Rectal smooth muscle tissue (tissue), 1 donor: ENCODE measurements around the gene ARMC7.

Source experiments
- H3K27ac ChIP-seq: one replicate; pipeline ENCODE4 v1.7.0; 2013; ENCODE audit warnings: low read depth, low read length, inconsistent platforms
- H3K27me3 ChIP-seq: one replicate; pipeline ENCODE4 v1.7.0; 2013; ENCODE audit warnings: low read length; ENCODE audit not compliant: control insufficient read depth, insufficient read depth
- H3K36me3 ChIP-seq: one replicate; pipeline ENCODE4 v1.7.0; 2013; ENCODE audit warnings: low read length; ENCODE audit not compliant: control insufficient read depth, insufficient read depth
- H3K4me1 ChIP-seq: one replicate; pipeline ENCODE4 v1.7.0; 2013; ENCODE audit warnings: low read length; ENCODE audit not compliant: control insufficient read depth, insufficient read depth
- H3K4me3 ChIP-seq: one replicate; pipeline ENCODE4 v1.7.0; 2013; ENCODE audit warnings: low read length
- H3K9ac ChIP-seq: one replicate; pipeline ENCODE4 v1.7.0; 2013; ENCODE audit warnings: low read length

Gene ARMC7

DNA sequence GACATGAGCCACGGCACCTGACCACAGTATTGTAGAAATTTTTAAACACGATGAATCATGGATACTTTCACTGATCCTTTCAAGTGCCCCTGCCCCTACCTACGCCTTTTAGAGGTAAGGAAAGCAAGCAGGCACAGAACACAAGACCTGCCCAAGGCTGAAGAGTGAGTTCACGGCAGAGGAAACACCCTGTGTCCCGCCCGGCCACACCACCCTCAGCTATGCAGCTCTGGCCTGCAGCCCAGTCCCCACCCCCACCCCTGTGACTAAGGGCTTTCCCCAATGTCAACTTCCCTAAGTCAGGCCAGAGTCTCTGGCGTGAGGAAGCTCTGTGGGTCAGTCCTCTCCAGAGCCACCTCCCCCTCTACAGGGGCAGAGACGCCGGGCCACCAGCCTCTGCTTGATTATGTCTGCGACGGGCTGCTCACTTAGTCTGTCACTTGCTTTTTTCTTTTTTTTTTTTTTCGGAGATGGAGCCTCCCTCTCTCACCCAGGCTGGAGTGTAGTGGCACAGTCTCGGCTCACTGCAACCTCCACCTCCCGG is 13.6 kb upstream of the ARMC7 start:
- no peak overlapping the region for H3K9ac ChIP-seq
- no peak overlapping the region for H3K27ac ChIP-seq
- H3K4me3 ChIP-seq, result no peak overlapping the region
- no peaks in the 10 kb centered on the region for H3K27me3 ChIP-seq
- H3K4me1 ChIP-seq, result peaks cover under 1% of the 10 kb centered on the region
- peaks cover 14% of the 10 kb centered on the region for H3K36me3 ChIP-seq

DNA sequence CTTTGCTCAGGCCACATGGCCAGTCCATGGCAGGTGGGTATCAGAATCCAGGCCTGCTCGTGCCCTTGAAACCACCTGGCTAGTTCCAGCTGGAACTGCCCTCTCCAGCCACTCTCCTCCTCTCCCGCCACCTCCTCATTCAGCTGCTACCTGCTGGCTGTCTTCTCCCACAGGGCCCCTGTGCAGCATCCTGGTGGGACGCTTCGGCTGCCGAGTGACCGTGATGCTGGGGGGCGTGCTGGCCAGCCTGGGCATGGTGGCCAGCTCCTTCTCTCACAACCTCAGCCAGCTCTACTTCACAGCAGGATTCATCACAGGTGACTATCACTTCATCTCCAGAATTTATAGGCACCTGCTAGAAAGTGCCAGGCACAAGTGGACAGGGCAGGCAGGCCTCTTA is 11.9 kb upstream of the ARMC7 start:
- no peak overlapping the region for H3K27ac ChIP-seq
- no peaks in the 10 kb centered on the region for H3K4me1 ChIP-seq
- H3K4me3 ChIP-seq, result no peak overlapping the region
- no peaks in the 10 kb centered on the region for H3K27me3 ChIP-seq
- peaks cover 14% of the 10 kb centered on the region for H3K36me3 ChIP-seq
- H3K9ac ChIP-seq, result no peak overlapping the region

DNA sequence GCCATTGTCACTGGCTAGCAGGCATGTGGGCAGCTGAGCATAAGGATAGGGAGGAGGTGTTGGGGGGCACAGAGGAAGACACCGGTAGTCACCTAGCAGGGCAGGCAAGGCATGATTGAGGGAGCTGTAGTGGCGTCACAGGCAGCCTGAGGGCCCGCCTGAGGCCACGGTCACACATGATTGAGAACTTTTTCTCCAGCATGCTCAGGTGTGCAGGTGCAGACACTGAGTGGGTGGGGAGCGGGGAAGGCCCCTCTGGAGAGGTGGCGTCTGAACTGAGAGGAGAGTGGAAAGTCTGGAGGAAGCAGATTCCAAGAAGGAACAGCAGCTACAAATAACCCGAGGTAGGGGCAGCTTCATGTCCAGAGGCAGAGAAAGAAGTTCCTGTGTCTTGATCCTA is 10.9 kb upstream of the ARMC7 start:
- no peak overlapping the region for H3K9ac ChIP-seq
- H3K27ac ChIP-seq, result no peak overlapping the region
- no peaks in the 10 kb centered on the region for H3K4me1 ChIP-seq
- peaks cover 14% of the 10 kb centered on the region for H3K36me3 ChIP-seq
- H3K4me3 ChIP-seq, result no peak overlapping the region
- H3K27me3 ChIP-seq, result no peaks in the 10 kb centered on the region

DNA sequence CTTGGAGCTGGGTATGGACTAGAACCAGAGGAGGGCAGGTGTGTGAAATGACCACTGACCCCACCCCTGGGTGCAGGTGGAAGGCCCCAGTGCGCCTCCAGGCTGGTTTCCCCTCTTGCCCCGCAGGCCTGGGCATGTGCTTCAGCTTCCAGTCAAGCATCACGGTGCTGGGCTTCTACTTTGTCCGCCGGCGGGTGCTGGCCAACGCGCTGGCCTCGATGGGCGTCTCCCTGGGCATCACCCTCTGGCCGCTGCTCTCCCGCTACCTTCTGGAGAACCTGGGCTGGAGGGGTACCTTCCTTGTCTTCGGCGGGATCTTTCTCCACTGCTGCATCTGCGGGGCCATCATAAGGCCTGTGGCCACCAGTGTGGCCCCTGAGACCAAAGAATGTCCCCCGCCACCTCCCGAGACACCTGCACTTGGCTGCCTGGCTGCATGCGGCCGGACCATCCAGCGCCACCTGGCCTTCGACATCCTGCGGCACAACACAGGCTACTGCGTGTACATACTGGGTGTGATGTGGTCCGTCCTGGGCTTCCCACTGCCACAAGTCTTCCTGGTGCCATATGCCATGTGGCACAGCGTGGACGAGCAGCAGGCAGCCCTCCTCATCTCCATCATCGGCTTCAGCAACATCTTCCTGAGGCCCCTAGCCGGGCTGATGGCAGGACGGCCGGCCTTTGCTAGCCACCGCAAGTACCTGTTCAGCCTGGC is 9.7 kb upstream of the ARMC7 start:
- H3K27me3 ChIP-seq, result no peaks in the 10 kb centered on the region
- no peaks in the 10 kb centered on the region for H3K4me1 ChIP-seq
- no peak overlapping the region for H3K9ac ChIP-seq
- no peak overlapping the region for H3K4me3 ChIP-seq
- H3K27ac ChIP-seq, result no peak overlapping the region
- peaks cover 14% of the 10 kb centered on the region for H3K36me3 ChIP-seq

DNA sequence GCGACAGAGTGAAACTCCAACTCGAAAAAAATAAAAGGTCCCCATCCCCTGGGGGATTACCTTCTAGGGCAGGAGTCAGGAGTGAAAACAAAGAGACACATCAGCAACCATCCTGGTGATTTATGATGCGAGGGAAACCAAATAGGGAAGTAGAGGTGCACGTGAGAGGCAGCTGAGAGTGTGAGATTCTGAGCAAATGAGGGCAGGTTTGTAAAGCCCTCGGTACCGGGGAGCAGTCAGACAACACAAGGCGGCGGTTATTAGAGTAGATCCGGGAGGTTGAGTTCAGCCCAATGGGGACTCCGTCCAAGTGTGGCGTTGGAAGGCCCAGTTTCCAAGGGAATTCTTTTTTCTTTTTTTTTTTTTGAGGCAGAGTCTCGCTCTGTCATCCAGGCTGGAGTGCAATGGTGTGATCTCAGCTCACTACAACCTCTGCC is 7.4 kb upstream of the ARMC7 start:
- Histone ChIP-seq H3K27me3 (no peaks in the 10 kb centered on the region), H3K9ac (no peak overlapping the region), H3K36me3 (peaks cover 14% of the 10 kb centered on the region), H3K4me3 (no peak overlapping the region), H3K4me1 (no peaks in the 10 kb centered on the region), H3K27ac (no peak overlapping the region)

DNA sequence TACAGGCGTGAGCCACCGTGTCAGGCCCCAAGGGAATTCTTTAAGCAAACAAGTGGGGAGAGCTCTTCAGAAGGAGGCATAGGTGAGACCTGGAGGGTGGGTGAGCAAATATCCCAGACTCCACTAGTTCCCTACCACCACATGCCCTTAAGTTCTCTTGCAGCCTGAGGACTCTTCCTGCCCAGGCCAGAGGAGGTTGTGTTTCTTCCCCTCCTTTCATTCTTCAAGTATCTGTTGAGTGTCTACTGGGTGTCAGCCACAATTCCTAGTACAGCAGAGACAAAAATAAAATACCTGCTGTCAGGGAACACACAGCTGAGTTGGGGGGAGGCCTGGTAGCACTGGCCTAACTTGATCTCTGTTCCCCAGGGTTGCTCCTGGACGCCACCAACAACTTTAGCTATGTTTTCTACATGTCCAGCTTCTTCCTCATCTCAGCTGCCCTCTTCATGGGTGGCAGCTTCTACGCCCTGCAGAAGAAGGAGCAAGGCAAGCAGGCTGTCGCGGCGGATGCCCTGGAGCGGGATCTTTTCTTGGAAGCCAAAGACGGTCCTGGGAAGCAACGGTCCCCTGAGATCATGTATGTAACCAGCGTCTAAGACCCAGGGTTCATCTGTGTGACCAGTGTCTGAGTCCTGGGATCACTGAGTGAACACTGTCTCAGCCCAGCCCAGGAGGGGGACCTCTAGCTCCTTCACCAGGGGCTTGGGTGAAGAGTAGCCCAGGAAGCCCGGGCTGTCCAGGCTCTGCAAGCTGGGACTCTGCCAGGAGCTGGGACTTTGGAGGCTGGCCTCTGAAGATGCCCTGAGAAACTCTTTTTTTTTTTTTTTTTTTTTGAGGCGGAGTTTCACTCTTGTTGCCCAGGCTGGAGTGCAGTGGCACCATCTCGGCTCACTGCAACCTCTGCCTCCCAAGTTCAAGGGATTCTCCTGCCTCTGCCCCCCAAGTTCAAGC is 5.9 kb upstream of the ARMC7 start:
- Histone ChIP-seq H3K4me1 (no peaks in the 10 kb centered on the region), H3K9ac (no peak overlapping the region), H3K4me3 (no peak overlapping the region), H3K36me3 (peaks cover 10% of the 10 kb centered on the region), H3K27ac (no peak overlapping the region), H3K27me3 (no peaks in the 10 kb centered on the region)

DNA sequence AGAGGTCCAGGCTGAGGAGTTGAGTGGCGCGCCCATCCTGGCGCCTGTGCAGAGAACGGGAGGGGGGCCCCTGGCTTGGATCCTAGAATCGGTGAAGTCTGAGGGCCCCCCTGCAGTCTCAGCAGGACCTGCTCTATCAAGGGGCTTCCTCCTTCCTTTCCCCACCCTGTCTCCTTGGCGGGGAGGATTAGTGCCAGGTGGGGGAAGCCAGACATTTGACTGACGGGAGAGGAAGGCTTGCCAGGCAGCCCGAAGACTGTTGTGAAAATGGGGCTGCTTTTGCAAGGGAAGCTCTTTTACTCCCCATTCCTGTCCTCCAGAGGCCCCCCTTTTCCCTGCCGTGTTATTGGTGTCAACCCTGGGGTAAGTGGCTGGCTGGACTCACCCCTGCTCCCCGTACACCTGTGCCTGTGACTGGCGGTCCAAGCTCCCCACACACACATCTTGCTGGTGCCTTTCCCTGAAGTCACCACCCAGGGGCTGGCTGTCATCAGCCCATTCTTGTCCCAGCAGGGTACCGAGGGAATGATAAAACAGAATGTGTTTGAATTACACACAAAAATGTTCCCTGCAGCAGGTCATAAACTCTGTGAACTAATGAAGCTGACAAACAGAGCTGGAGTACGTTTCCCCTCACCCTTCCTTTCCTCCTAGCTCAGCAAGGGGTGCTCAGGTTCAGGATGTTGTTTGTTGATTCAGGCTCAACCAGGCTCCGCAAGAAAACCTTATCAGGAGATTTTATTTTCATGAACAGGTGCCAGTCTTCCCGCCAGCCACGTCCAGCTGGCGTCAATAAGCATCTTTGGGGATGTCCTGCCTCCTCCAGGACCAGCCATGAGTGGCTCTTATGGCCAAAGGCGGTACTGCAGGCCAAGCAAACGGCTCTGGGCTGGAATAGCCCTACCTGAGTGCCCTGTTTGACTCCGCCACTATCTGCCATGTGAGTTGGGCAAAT is 4.4 kb upstream of the ARMC7 start:
- Histone ChIP-seq H3K27ac (no peak overlapping the region), H3K9ac (no peak overlapping the region), H3K27me3 (no peaks in the 10 kb centered on the region), H3K4me3 (no peak overlapping the region), H3K36me3 (peaks cover 4% of the 10 kb centered on the region), H3K4me1 (no peaks in the 10 kb centered on the region)

DNA sequence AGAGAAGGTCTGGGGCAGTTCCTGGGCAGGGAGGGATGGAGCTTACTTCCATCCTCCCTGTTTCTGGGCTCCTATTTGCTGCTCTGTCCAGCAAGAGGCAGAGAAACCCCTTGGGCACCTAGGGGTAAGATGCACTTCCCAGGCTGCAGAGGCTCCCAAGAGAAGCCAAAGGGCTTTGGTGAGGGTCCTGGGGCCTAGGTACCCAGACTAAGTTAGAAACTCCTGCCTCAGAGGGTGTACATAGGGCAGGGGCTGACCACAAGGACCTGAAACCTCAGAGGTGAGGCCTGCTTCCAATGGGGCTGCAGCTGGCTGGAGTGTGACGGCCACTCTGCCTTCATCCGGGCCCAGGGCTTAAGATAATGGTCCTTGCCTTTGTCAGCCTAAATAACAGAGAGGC is 1.6 kb upstream of the ARMC7 start:
- no peak overlapping the region for H3K4me3 ChIP-seq
- no peaks in the 10 kb centered on the region for H3K4me1 ChIP-seq
- no peak overlapping the region for H3K9ac ChIP-seq
- H3K27me3 ChIP-seq, result no peaks in the 10 kb centered on the region
- H3K36me3 ChIP-seq, result no peaks in the 10 kb centered on the region
- no peak overlapping the region for H3K27ac ChIP-seq

DNA sequence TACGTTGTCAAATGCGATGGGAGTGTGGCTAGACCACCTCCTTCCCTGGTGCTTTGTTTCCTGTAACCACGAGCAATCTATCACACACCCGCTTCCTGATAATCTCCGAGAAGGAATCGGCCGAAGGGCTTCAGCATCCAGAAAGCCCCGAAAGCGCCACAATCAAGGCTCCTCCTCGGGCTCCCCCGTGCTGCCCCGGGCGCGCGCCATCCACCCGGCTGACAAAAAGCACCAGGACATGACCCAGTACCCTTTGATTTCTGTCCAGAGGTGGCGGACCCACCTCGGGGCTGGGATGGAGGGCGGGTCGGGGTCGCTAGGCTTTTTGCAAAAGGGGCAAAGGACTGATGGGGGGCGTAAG is 743 bp upstream of the ARMC7 start:
- H3K4me3 ChIP-seq, result peak overlapping the region; percentile 82
- no peaks in the 10 kb centered on the region for H3K4me1 ChIP-seq
- no peak overlapping the region for H3K9ac ChIP-seq
- H3K36me3 ChIP-seq, result no peaks in the 10 kb centered on the region
- no peak overlapping the region for H3K27ac ChIP-seq
- no peaks in the 10 kb centered on the region for H3K27me3 ChIP-seq

DNA sequence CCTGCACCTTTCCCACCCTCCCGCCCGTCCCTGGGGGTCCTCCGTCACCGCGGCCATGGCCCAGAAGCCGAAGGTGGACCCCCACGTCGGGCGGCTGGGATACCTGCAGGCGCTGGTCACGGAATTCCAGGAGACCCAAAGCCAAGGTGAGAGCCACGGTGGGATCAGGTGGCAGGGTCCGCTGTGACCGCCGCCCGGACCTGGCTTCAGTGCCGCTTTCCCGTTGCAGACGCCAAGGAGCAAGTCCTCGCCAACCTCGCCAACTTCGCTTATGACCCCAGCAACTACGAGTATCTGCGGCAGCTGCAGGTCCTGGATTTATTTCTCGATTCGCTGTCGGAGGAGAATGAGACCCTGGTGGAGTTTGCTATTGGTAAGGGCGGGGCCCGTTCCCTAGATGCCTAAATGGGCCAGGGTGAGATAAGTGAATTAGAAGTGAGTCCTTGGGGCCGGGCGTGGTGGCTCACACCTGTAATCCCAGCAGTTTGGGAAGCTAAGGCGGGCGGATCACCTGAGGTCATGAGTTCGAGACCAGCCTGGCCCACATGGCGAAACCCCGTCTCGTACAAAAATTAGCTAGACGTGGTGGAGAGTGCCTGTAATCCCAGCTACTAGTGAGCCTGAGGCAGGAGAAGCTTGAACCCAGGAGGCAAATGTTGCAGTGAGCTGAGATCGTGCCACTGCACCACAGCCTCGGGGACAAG is 617 bp downstream of the ARMC7 start:
- Histone ChIP-seq H3K9ac (peak overlapping the region; percentile 13), H3K36me3 (no peaks in the 10 kb centered on the region), H3K27me3 (no peaks in the 10 kb centered on the region), H3K27ac (no peak overlapping the region), H3K4me3 (peak overlapping the region; percentile 82), H3K4me1 (no peaks in the 10 kb centered on the region)

DNA sequence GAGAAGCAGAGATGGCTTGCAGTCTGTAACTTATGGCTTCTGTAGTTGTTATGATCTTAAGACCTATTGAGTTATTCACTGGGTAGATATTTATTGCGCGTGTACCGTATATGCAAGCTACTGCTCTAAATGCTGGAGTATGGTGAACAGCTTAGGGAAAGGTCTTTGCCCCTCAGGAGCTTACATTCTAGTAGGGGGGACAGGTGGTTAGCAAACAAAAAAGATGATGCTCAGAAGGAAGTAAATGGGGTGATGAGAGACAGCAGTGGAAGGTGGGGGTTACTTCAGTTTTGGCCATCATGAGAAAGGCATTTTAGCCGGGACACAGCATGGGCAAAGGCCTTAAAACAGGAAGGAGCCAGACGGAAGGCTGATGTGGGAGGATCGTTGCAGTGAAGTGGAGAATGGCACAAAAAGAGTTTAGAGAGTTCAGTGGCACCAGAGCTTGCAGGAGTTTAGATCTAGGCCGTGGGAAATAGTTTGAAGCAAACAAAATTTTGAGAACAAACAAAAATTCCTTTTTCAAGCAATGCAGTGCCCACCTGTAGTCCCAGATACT is 2.1 kb downstream of the ARMC7 start:
- Histone ChIP-seq H3K4me1 (no peaks in the 10 kb centered on the region), H3K9ac (no peak overlapping the region), H3K36me3 (no peaks in the 10 kb centered on the region), H3K27ac (no peak overlapping the region), H3K4me3 (no peak overlapping the region), H3K27me3 (no peaks in the 10 kb centered on the region)
